ENCODE data around the gene ANKRD52. TPM values are rescaled to one million over a fixed set of nuclear protein-coding genes. Genes with fewer than 3 reads are reported as not detected.

ANKRD52 gene
- polyA plus RNA-seq = 14.0 to 21.0 TPM (median 15.2 TPM) in 3 replicates
- polyA plus RNA-seq (2011; ENCODE audit: low read depth) = 4.0 TPM
- polyA plus RNA-seq (2011; cell fraction: cytosol; rRNA removed) = 12.9 and 17.4 TPM in 2 replicates
- polyA plus RNA-seq (2011; cell fraction: nucleus; rRNA removed) = 66.1 and 81.3 TPM in 2 replicates
- polyA plus RNA-seq (2012; ENCODE audit: low replicate concordance) = 11.1 and 32.5 TPM in 2 replicates
- polyA minus RNA-seq = 29.8 to 157 TPM (median 37.3 TPM) in 3 replicates
- 32.6 TPM for polyA minus RNA-seq (2011; cell fraction: cytosol; rRNA and poly(A)+ RNA removed)
- 37.0 and 48.9 TPM in 2 replicates for polyA minus RNA-seq (2011; cell fraction: nucleus; rRNA and poly(A)+ RNA removed)

- DNase-seq (ENCODE audit: low read depth, low spot score) (no peak), FAIRE-seq (no peak)
- Histone ChIP-seq H3K4me2 (ENCODE audit: control insufficient read depth, extremely low read depth, insufficient read depth, low read depth, low read length) (peak within 1 kb of the TSS; percentile 97), H3K79me2 (ENCODE audit: control insufficient read depth, insufficient read depth, low read length) (peaks cover 43% of the 10 kb centered on the region), H3K9me1 (ENCODE audit: control insufficient read depth, extremely low read depth, insufficient read depth, low read length) (peaks cover 3% of the 10 kb centered on the region), H3K9ac (ENCODE audit: control insufficient read depth, extremely low read depth, insufficient read depth, low read length) (peak within 1 kb of the TSS; percentile 77), H3K9me3 (ENCODE audit: control insufficient read depth, low read depth, low read length) (no peaks in the 10 kb centered on the region), H3K4me3 (ENCODE audit: control insufficient read depth in 2 of 3, extremely low read depth in 1 of 3, insufficient read depth in 2 of 3, low read depth in 1 of 3, low read length in 3 of 3) (peak within 1 kb of the TSS; percentile 75 to 93 (median 90)), H3K36me3 (ENCODE audit: control insufficient read depth in 2 of 2, extremely low read depth in 1 of 2, insufficient read depth in 2 of 2, low read length in 2 of 2) (peaks cover 27% of the 10 kb centered on the region in 2 experiments), H3K27me3 (ENCODE audit: control insufficient read depth, extremely low read depth, insufficient read depth, low read length) (no peaks in the 10 kb centered on the region), H3K4me1 (ENCODE audit: control insufficient read depth, extremely low read depth, insufficient read depth, low read length) (peaks cover 36% of the 10 kb centered on the region), H3K27ac (ENCODE audit: control insufficient read depth, insufficient read depth, low read length) (peak within 1 kb of the TSS; percentile 79), H4K20me1 (ENCODE audit: control insufficient read depth, extremely low read depth, insufficient read depth, low read length) (no peaks in the 10 kb centered on the region), H2AFZ (ENCODE audit: control insufficient read depth, low read length) (peak within 1 kb of the TSS; percentile 93)
- dilution Hi-C loops (cut with MboI; ENCODE audit: extremely low pct_ligation_motif_present, low sequenced_read_pairs) = no loop called here
- TF ChIP-seq CTCF (optimal IDR thresholded peaks at IDR 0.05 in 1 of 3, IDR thresholded peaks at IDR 0.05 in 1 of 3, conservative IDR thresholded peaks at IDR 0.05 in 1 of 3; ENCODE audit: extremely low read depth in 1 of 3, insufficient read depth in 2 of 3, low read length in 3 of 3) = peak in 2 of 3 experiments; percentile 55 to 80
- no peak for TF ChIP-seq EZH2 (IDR thresholded peaks at IDR 0.05; ENCODE audit: low read length)
Observed at GRCh38 chr12:56258068-56258819, at the start of gene ANKRD52. Gene ANKRD52 (minus strand): TSS chr12:56258384. CDS start chr12:56258269, 115 bp downstream.

- no peak overlapping the region for H2AFZ ChIP-seq (ENCODE audit: control insufficient read depth, low read length)
- TF ChIP-seq EZH2 (IDR thresholded peaks at IDR 0.05; ENCODE audit: low read length) (no peak), CTCF (optimal IDR thresholded peaks at IDR 0.05 in 1 of 3, IDR thresholded peaks at IDR 0.05 in 1 of 3, conservative IDR thresholded peaks at IDR 0.05 in 1 of 3; ENCODE audit: extremely low read depth in 1 of 3, insufficient read depth in 2 of 3, low read length in 3 of 3) (no peak)
- H3K9ac ChIP-seq (ENCODE audit: control insufficient read depth, extremely low read depth, insufficient read depth, low read length) = no peak overlapping the region
- FAIRE-seq (no peak), DNase-seq (ENCODE audit: low read depth, low spot score) (no peak)
- peaks cover 25% of the 10 kb centered on the region in 2 experiments for H3K36me3 ChIP-seq (ENCODE audit: control insufficient read depth in 2 of 2, extremely low read depth in 1 of 2, insufficient read depth in 2 of 2, low read length in 2 of 2)
- dilution Hi-C loops (cut with MboI; ENCODE audit: extremely low pct_ligation_motif_present, low sequenced_read_pairs) = no loop called here
- H3K9me3 ChIP-seq (ENCODE audit: control insufficient read depth, low read depth, low read length) = no peaks in the 10 kb centered on the region
- H3K4me2 ChIP-seq (ENCODE audit: control insufficient read depth, extremely low read depth, insufficient read depth, low read depth, low read length) = no peak overlapping the region
- H3K9me1 ChIP-seq (ENCODE audit: control insufficient read depth, extremely low read depth, insufficient read depth, low read length) = no peaks in the 10 kb centered on the region
- no peaks in the 10 kb centered on the region for H3K27me3 ChIP-seq (ENCODE audit: control insufficient read depth, extremely low read depth, insufficient read depth, low read length)
- H4K20me1 ChIP-seq (ENCODE audit: control insufficient read depth, extremely low read depth, insufficient read depth, low read length) = no peaks in the 10 kb centered on the region
- no peak overlapping the region for H3K4me3 ChIP-seq (ENCODE audit: control insufficient read depth in 2 of 3, extremely low read depth in 1 of 3, insufficient read depth in 2 of 3, low read depth in 1 of 3, low read length in 3 of 3)
- peaks cover 3% of the 10 kb centered on the region for H3K4me1 ChIP-seq (ENCODE audit: control insufficient read depth, extremely low read depth, insufficient read depth, low read length)
- peaks cover 3% of the 10 kb centered on the region for H3K79me2 ChIP-seq (ENCODE audit: control insufficient read depth, insufficient read depth, low read length)
- H3K27ac ChIP-seq (ENCODE audit: control insufficient read depth, insufficient read depth, low read length) = no peak overlapping the region
Observed at GRCh38 chr12:56307221-56307965, 49.2 kb upstream of the ANKRD52 start.
